ENCODE data around the gene LTA4H. TPM values are rescaled to one million over a fixed set of nuclear protein-coding genes. Genes with fewer than 3 reads are reported as not detected.

LTA4H gene
- total and polyA plus RNA-seq, 10 of the 15 experiments (the other 5 are each of a cell fraction or from before 2014, with no cell fraction given) = 43.9 to 106 (median 47.3) TPM

DNA sequence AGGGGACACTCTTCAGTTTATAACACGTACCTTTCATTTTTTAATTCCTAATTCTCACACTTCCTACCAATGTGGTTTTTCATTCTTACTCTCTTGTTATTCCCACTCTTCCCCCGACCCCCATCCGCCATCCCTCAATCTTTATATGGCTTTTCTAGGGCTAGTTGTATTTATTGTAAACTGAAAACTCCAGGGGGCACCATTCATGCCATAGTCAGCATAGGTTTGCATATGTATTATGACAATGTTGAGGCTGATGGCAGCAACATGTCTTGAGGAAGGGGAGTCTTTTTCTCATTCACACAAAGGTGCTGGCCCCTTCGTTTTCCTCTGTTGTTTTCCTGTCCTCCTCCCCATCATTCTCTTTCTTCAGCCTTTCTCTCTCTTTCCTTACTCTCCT is 27.7 kb upstream of the LTA4H start (continued):
- TF ChIP-seq CHD4 (IDR thresholded peaks at IDR 0.05) (no peak), ZNF622 (IDR thresholded peaks at IDR 0.05) (no peak), RAD21 (IDR thresholded peaks at IDR 0.05; ENCODE audit: insufficient read depth, low read depth, low read length) (peak; percentile 28; the same call in 1 of the 2 replicates), MTA2 (IDR thresholded peaks at IDR 0.05; ENCODE audit: low read depth) (no peak), HDAC2 (IDR thresholded peaks at IDR 0.05) (no peak), GABPA (IDR thresholded peaks at IDR 0.05; ENCODE audit: low read depth) (no peak), ZNF274 (IDR thresholded peaks at IDR 0.05; ENCODE audit: insufficient read depth, insufficient read length) (no peak), SMC3 (IDR thresholded peaks at IDR 0.05; ENCODE audit: borderline replicate concordance, low read length) (peak; percentile 48; the same call in 1 of the 2 replicates), POU2F2 (IDR thresholded peaks at IDR 0.05; ENCODE audit: borderline replicate concordance, low read depth, low read length) (0 out of 3 replicates have a peak, but pooled peaks have one; percentile 35), NRF1 (conservative IDR thresholded peaks at IDR 0.05; ENCODE audit: low read depth, low read length) (no peak)
- TF ChIP-seq, protein P1, sequence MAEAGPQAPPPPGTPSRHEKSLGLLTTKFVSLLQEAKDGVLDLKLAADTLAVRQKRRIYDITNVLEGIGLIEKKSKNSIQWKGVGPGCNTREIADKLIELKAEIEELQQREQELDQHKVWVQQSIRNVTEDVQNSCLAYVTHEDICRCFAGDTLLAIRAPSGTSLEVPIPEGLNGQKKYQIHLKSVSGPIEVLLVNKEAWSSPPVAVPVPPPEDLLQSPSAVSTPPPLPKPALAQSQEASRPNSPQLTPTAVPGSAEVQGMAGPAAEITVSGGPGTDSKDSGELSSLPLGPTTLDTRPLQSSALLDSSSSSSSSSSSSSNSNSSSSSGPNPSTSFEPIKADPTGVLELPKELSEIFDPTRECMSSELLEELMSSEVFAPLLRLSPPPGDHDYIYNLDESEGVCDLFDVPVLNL (IDR thresholded peaks at IDR 0.05; ENCODE audit: low read depth, low read length) = no peak
- TF ChIP-seq, protein P2, sequence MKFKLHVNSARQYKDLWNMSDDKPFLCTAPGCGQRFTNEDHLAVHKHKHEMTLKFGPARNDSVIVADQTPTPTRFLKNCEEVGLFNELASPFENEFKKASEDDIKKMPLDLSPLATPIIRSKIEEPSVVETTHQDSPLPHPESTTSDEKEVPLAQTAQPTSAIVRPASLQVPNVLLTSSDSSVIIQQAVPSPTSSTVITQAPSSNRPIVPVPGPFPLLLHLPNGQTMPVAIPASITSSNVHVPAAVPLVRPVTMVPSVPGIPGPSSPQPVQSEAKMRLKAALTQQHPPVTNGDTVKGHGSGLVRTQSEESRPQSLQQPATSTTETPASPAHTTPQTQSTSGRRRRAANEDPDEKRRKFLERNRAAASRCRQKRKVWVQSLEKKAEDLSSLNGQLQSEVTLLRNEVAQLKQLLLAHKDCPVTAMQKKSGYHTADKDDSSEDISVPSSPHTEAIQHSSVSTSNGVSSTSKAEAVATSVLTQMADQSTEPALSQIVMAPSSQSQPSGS (IDR thresholded peaks at IDR 0.05; ENCODE audit: low read length) = no peak

Data from GM12878 (cell line).